Measurements from ENCODE around the gene STUM. TPM values are rescaled to one million over a fixed set of nuclear protein-coding genes. Genes with fewer than 3 reads are reported as not detected.
A peak's percentile ranks its signal among the peaks of the same experiment; 100 is the strongest.
"Not testable (repeated sequence)": the region's sequence is repeated elsewhere in the genome, so short reads cannot be mapped to it uniquely, and the experiment has no call there.

The STUM gene
- total RNA-seq, 1 donor from 2014 or later, result 1.4 TPM

GRCh38 chr1:226608699-226609505, 60.3 kb downstream of the STUM start:
- DNase-seq (ENCODE audit: missing footprints) (peak; percentile 84), ATAC-seq (peak; percentile 43)
- intact Hi-C loops (cut with DNase I), result loop anchor here (2.0 to 10.0 kb wide), 2 partner anchors 58 to 184 kb away; no protein-coding TSS in a partner anchor

- DNase-seq (ENCODE audit: missing footprints) (no peak), ATAC-seq (peak; percentile 89)
- intact Hi-C loops (cut with DNase I), result loop anchor here (2.0 to 10.0 kb wide), 2 partner anchors 59 to 185 kb away; no protein-coding TSS in a partner anchor
Observed at GRCh38 chr1:226609836-226610455, 61.4 kb downstream of the STUM start.

GRCh38 chr1:226610671-226611070, 62.1 kb downstream of the STUM start:
- ATAC-seq (no peak), DNase-seq (ENCODE audit: missing footprints) (no peak)
- intact Hi-C loops (cut with DNase I), result no loop called here

- intact Hi-C loops (cut with DNase I), result no loop called here
- DNase-seq (ENCODE audit: missing footprints), result no peak
- ATAC-seq, result no peak
Observed at GRCh38 chr1:226611301-226611700, 62.7 kb downstream of the STUM start.

GRCh38 chr1:226611980-226612379, 63.4 kb downstream of the STUM start:
- DNase-seq (ENCODE audit: missing footprints); intact Hi-C loops (cut with DNase I); ATAC-seq: not testable (repeated sequence)

GRCh38 chr1:226615876-226616275, 67.3 kb downstream of the STUM start:
- intact Hi-C loops (cut with DNase I), result no loop called here
- ATAC-seq (no peak), DNase-seq (ENCODE audit: missing footprints) (no peak)

GRCh38 chr1:226616636-226617035, 68.1 kb downstream of the STUM start:
- ATAC-seq, result no peak
- no peak for DNase-seq (ENCODE audit: missing footprints)
- intact Hi-C loops (cut with DNase I), result no loop called here

- intact Hi-C loops (cut with DNase I), result no loop called here
- DNase-seq (ENCODE audit: missing footprints) (no peak), ATAC-seq (no peak)
Observed at GRCh38 chr1:226617109-226617508, 68.5 kb downstream of the STUM start.

GRCh38 chr1:226617719-226618118, 69.2 kb downstream of the STUM start:
- ATAC-seq; DNase-seq (ENCODE audit: missing footprints); intact Hi-C loops (cut with DNase I): not testable (repeated sequence)

GRCh38 chr1:226618380-226618779, 69.8 kb downstream of the STUM start:
- ATAC-seq (no peak), DNase-seq (ENCODE audit: missing footprints) (no peak)
- intact Hi-C loops (cut with DNase I), result no loop called here

GRCh38 chr1:226619031-226619430, 70.5 kb downstream of the STUM start:
- intact Hi-C loops (cut with DNase I), result no loop called here
- DNase-seq (ENCODE audit: missing footprints), result no peak
- ATAC-seq, result no peak

- ATAC-seq (no peak), DNase-seq (ENCODE audit: missing footprints) (no peak)
- intact Hi-C loops (cut with DNase I), result no loop called here
Observed at GRCh38 chr1:226622012-226622411, 73.4 kb downstream of the STUM start.

GRCh38 chr1:226624526-226624925, 76.0 kb downstream of the STUM start:
- ATAC-seq, result no peak
- peak; percentile 46 for DNase-seq (ENCODE audit: missing footprints)
- intact Hi-C loops (cut with DNase I), result no loop called here

GRCh38 chr1:226625326-226625725, 76.8 kb downstream of the STUM start:
- DNase-seq (ENCODE audit: missing footprints), result peak; percentile 52
- intact Hi-C loops (cut with DNase I), result no loop called here

GRCh38 chr1:226625832-226626576, 77.4 kb downstream of the STUM start:
- peak; percentile 19 for ATAC-seq
- peak; percentile 52 for DNase-seq (ENCODE audit: missing footprints)
- intact Hi-C loops (cut with DNase I), result loop anchor here (2.0 kb wide), 1 partner anchor 203 kb away; no protein-coding TSS in a partner anchor

More at GRCh38 chr1:226625326-226625725, 76.8 kb downstream of the STUM start:
- ATAC-seq, result no peak

- ATAC-seq (peak; percentile 81), DNase-seq (ENCODE audit: missing footprints) (peak; percentile 87)
- intact Hi-C loops (cut with DNase I), result loop anchor here (2.0 kb wide), 1 partner anchor 202 kb away; no protein-coding TSS in a partner anchor
Observed at GRCh38 chr1:226626577-226626956, 78.0 kb downstream of the STUM start.

- intact Hi-C loops (cut with DNase I), result loop anchor here (2.0 kb wide), 1 partner anchor 202 kb away; no protein-coding TSS in a partner anchor
- ATAC-seq (no peak), DNase-seq (ENCODE audit: missing footprints) (no peak)
Observed at GRCh38 chr1:226627050-226627755, 78.6 kb downstream of the STUM start.

GRCh38 chr1:226627924-226628611, 79.5 kb downstream of the STUM start:
- no peak for DNase-seq (ENCODE audit: missing footprints)
- intact Hi-C loops (cut with DNase I), result loop anchor here (2.0 kb wide), 1 partner anchor 201 kb away; no protein-coding TSS in a partner anchor
- no peak for ATAC-seq
